Measurements from ENCODE around the gene EDEM2. TPM values are rescaled to one million over a fixed set of nuclear protein-coding genes. Genes with fewer than 3 reads are reported as not detected.

EDEM2 gene
- total and polyA plus RNA-seq, 9 donors, result 6.4 to 19.4 (median 13.4) TPM

DNA sequence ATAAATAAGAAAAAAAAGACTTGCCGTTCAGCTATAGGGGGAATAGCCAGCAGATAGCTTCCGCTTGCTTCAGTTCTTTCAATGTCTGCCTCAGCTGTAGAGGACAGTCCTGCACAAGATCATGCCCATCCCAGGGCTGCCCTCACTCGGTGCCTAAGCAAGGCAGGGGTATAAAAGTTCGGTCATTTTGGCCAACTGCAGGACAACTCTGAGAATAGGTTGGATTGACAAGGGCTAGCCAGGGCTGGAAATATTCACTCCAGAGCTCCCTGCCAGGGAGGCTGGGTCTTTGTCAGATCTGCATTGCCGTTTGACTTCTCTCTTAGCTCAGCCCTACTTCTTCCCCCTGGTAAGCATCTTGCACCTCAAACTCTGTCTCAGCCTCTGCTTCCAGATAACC is 33.1 kb upstream of the EDEM2 start:
- no peak for DNase-seq
- no peaks in the 10 kb centered on the region for H3K4me1 ChIP-seq (ENCODE audit: insufficient read depth)
- WGBS, 3 donors, result 88 to 89% (median 88%) methylated on average over 5 of the region's 5 CpGs
- H3K36me3 ChIP-seq, result no peaks in the 10 kb centered on the region
- intact Hi-C loops (cut with DNase I), result no loop called here
- H3K27ac ChIP-seq, result no peak overlapping the region
- H3K27me3 ChIP-seq, result no peaks in the 10 kb centered on the region
- TF ChIP-seq EP300 (IDR thresholded peaks at IDR 0.05) (no peak), POLR2A (IDR thresholded peaks at IDR 0.05) (no peak)
- TF ChIP-seq, protein P1, sequence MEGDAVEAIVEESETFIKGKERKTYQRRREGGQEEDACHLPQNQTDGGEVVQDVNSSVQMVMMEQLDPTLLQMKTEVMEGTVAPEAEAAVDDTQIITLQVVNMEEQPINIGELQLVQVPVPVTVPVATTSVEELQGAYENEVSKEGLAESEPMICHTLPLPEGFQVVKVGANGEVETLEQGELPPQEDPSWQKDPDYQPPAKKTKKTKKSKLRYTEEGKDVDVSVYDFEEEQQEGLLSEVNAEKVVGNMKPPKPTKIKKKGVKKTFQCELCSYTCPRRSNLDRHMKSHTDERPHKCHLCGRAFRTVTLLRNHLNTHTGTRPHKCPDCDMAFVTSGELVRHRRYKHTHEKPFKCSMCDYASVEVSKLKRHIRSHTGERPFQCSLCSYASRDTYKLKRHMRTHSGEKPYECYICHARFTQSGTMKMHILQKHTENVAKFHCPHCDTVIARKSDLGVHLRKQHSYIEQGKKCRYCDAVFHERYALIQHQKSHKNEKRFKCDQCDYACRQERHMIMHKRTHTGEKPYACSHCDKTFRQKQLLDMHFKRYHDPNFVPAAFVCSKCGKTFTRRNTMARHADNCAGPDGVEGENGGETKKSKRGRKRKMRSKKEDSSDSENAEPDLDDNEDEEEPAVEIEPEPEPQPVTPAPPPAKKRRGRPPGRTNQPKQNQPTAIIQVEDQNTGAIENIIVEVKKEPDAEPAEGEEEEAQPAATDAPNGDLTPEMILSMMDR (IDR thresholded peaks at IDR 0.05), result no peak
- no peak overlapping the region for H3K4me3 ChIP-seq
- H3K9me3 ChIP-seq, result no peaks in the 10 kb centered on the region

DNA sequence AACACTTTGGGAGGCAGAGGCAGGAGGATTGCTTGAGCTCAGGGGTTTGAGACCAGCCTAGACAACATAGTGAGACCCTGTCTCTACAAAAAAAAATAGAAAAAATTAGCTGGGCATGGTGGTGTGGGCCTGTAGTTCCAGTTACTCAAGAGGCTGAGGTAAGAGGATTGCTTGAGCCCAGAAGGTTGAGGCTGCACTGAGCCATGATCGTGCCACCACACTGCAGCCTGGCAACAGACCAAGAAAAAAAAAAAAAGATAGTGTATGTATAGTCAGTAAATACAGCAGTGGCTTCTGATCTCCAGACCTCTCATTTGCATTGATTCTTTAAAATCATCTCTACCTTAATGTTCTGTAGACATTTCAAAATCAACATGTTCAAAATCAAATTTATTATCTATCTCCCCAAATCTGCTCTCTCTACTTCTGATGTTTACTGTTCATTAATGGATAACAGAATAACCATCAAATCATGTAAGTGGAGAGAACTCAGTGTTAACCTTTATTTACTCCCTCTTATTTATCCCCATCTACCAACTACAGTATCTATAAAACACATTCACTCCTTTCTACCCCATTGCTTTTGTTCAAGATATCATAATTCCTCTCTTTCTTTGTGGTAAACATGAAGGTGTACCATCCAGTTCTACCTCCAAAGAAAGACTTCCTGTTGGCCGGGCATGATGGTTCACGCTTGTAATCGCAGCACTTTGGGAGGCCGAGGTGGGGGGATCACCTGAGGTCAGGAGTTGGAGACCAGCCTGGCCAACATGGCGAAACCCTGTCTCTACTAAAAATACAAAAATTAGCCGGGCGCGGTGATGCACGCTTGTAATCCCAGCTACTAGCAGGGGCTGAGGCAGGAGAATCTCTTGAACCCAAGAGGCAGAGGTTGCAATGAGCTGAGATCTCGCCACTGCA is 32.4 kb upstream of the EDEM2 start:
- H3K4me3 ChIP-seq, result no peak overlapping the region
- H3K27me3 ChIP-seq, result no peaks in the 10 kb centered on the region
- TF ChIP-seq EP300 (IDR thresholded peaks at IDR 0.05), result no peak
- no peak for TF ChIP-seq POLR2A (IDR thresholded peaks at IDR 0.05)
- TF ChIP-seq, protein P1 (IDR thresholded peaks at IDR 0.05), result no peak
- intact Hi-C loops (cut with DNase I), result no loop called here
- WGBS, 3 donors, result 94 to 96% (median 95%) methylated on average over 11 of the region's 11 CpGs
- H3K27ac ChIP-seq, result no peak overlapping the region
- no peaks in the 10 kb centered on the region for H3K36me3 ChIP-seq
- no peaks in the 10 kb centered on the region for H3K4me1 ChIP-seq (ENCODE audit: insufficient read depth)
- H3K9me3 ChIP-seq, result no peaks in the 10 kb centered on the region
- DNase-seq, result no peak

DNA sequence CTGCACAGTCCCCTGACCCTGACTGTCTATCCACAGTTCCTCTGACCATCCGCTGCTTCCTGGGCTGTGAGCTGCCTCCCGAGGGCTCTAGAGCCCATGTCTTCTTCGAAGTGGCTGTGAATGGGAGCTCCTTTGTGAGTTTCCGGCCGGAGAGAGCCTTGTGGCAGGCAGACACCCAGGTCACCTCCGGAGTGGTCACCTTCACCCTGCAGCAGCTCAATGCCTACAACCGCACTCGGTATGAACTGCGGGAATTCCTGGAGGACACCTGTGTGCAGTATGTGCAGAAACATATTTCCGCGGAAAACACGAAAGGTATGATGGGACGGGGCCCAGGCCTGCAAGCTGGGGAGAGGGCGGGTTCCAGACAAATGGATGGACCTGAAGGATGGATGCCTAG is 29.0 kb upstream of the EDEM2 start:
- no peak for TF ChIP-seq EP300 (IDR thresholded peaks at IDR 0.05)
- no peak for TF ChIP-seq POLR2A (IDR thresholded peaks at IDR 0.05)
- TF ChIP-seq, protein P1 (IDR thresholded peaks at IDR 0.05), result no peak
- Histone ChIP-seq H3K4me3 (no peak overlapping the region), H3K27me3 (no peaks in the 10 kb centered on the region), H3K4me1 (ENCODE audit: insufficient read depth) (peaks cover 2% of the 10 kb centered on the region), H3K9me3 (no peaks in the 10 kb centered on the region), H3K36me3 (no peaks in the 10 kb centered on the region), H3K27ac (no peak overlapping the region)
- 91 to 93% (median 92%) methylated on average over 14 of the region's 14 CpGs for WGBS, 3 donors
- intact Hi-C loops (cut with DNase I), result no loop called here
- DNase-seq, result no peak

DNA sequence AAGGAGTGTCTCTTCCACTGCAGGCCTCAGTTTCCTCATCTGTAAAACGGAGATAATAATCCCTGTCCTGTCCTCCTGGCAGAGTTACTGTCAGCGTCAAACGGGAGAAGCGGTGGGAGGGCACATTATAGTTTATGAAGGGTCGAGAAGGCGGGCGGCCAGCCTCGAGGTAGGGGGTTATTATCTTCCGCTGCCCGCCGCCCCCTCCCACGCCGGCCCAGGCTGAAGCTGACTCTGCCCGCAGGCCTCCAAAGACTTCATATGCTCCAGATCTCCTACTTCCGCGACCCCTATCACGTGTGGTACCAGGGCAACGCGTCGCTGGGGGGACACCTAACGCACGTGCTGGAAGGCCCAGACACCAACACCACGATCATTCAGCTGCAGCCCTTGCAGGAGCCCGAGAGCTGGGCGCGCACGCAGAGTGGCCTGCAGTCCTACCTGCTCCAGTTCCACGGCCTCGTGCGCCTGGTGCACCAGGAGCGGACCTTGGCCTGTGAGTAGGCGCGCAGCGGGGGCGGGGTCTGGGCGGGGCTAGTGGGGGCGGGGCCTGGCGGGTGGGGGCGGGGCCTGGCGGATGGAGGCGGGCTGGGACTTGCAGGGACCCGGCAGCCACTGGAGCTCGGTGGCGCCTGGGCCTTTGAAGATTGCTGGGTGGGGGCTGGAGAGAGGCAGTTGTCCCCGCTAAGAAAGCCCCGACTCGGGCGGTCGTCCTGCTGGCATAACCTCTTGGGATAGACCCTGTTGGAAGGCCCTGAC is 27.5 kb upstream of the EDEM2 start:
- no peak overlapping the region for H3K4me3 ChIP-seq
- intact Hi-C loops (cut with DNase I), result loop anchor here in 1 of 4 donors (5.0 kb wide), 1 partner anchor 713 kb away; no protein-coding TSS in a partner anchor
- H3K4me1 ChIP-seq (ENCODE audit: insufficient read depth), result peaks cover 2% of the 10 kb centered on the region
- no peak overlapping the region for H3K27ac ChIP-seq
- peak in 2 of 5 donors; percentile 34 to 42 for DNase-seq
- H3K9me3 ChIP-seq, result no peaks in the 10 kb centered on the region
- H3K27me3 ChIP-seq, result no peaks in the 10 kb centered on the region
- H3K36me3 ChIP-seq, result no peaks in the 10 kb centered on the region
- 59 to 64% (median 60%) methylated on average over 43 to 49 of the region's 49 CpGs for WGBS, 3 donors
- TF ChIP-seq, protein P1 (IDR thresholded peaks at IDR 0.05), result no peak
- TF ChIP-seq POLR2A (IDR thresholded peaks at IDR 0.05), result no peak
- TF ChIP-seq EP300 (IDR thresholded peaks at IDR 0.05), result no peak

Measured in ovary (tissue), 9 donors.